HCT116 (cell line): ENCODE data around the gene CLASP1.

Source experiments
- ATF3 ChIP-seq: IDR thresholded peaks from 2 replicates; pipeline ENCODE4 v1.6.1; 2012
- ELF1 ChIP-seq: IDR thresholded peaks from 2 replicates; pipeline ENCODE4 v1.6.1; 2012; ENCODE audit warnings: low read depth, borderline replicate concordance
- EZH2 ChIP-seq: fragments of 200-600 bp; sonication (generic); IDR thresholded peaks from 2 replicates; pipeline ENCODE4 v1.6.1; 2017; ENCODE audit warnings: antibody characterized with exemption, mixed run types
- EZH2phosphoT487 ChIP-seq: fragments of 200-600 bp; IDR thresholded peaks from 2 replicates; pipeline ENCODE4 v1.6.1; 2018; ENCODE audit warnings: antibody characterized with exemption, borderline replicate concordance
- POLR2A ChIP-seq: IDR thresholded peaks from 2 replicates; pipeline ENCODE4 v1.7.0; 2011; ENCODE audit warnings: borderline replicate concordance; ENCODE audit not compliant: insufficient read depth, insufficient read length; ENCODE audit errors: extremely low read depth
- RAD21 ChIP-seq: IDR thresholded peaks from 2 replicates; pipeline ENCODE4 v1.6.1; 2012; ENCODE audit warnings: low read depth, mild to moderate bottlenecking
- YY1 ChIP-seq: IDR thresholded peaks from 2 replicates; pipeline ENCODE4 v1.6.1; 2011; ENCODE audit warnings: low read length, low read depth, moderate library complexity, mild to moderate bottlenecking; ENCODE audit not compliant: insufficient replicate concordance; ENCODE audit errors: extremely low read depth
- ZNF274 ChIP-seq: fragments of 200-500 bp; sonication (Bioruptor generic); IDR thresholded peaks from 2 replicates; pipeline ENCODE4 v1.6.1; 2014; ENCODE audit warnings: mild to moderate bottlenecking, low read depth, low read length, inconsistent platforms
- TF ChIP-seq, protein P1 (sequence below), 3 experiments: fragments of 200-600 bp in 1 of 3; sonication (generic) in 1 of 3; IDR thresholded peaks in 2 of 3; conservative IDR thresholded peaks in 1 of 3; 2 replicates each; pipeline ENCODE4 v1.5.1; 2012 to 2017; ENCODE audit warnings: low read depth in 2 of 3, low read length in 2 of 3, antibody characterized with exemption in 1 of 3, borderline replicate concordance in 1 of 3, control low read depth in 1 of 3, mild to moderate bottlenecking in 1 of 3, mixed read lengths in 1 of 3, mixed run types in 1 of 3, moderate library complexity in 1 of 3; ENCODE audit not compliant: insufficient read depth in 1 of 3

- TF ChIP-seq, protein P1, sequence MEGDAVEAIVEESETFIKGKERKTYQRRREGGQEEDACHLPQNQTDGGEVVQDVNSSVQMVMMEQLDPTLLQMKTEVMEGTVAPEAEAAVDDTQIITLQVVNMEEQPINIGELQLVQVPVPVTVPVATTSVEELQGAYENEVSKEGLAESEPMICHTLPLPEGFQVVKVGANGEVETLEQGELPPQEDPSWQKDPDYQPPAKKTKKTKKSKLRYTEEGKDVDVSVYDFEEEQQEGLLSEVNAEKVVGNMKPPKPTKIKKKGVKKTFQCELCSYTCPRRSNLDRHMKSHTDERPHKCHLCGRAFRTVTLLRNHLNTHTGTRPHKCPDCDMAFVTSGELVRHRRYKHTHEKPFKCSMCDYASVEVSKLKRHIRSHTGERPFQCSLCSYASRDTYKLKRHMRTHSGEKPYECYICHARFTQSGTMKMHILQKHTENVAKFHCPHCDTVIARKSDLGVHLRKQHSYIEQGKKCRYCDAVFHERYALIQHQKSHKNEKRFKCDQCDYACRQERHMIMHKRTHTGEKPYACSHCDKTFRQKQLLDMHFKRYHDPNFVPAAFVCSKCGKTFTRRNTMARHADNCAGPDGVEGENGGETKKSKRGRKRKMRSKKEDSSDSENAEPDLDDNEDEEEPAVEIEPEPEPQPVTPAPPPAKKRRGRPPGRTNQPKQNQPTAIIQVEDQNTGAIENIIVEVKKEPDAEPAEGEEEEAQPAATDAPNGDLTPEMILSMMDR (IDR thresholded peaks at IDR 0.05 in 2 of 3, conservative IDR thresholded peaks at IDR 0.05 in 1 of 3; ENCODE audit: borderline replicate concordance in 1 of 3, insufficient read depth in 1 of 3, low read depth in 2 of 3, low read length in 2 of 3): no peak
- TF ChIP-seq ATF3: no peak
- no peak for TF ChIP-seq ELF1
- no peak for TF ChIP-seq YY1
- no peak for TF ChIP-seq POLR2A
- TF ChIP-seq EZH2: no peak
- no peak for TF ChIP-seq EZH2phosphoT487
- no peak for TF ChIP-seq RAD21
- TF ChIP-seq ZNF274: no peak
Observed at GRCh38 chr2:121390082-121390692, 259.1 kb downstream of the CLASP1 start.
